ENCODE data around the gene HOXA3. TPM values are rescaled to one million over a fixed set of nuclear protein-coding genes. Genes with fewer than 3 reads are reported as not detected.

Gene HOXA3
- total RNA-seq, 2 donors from 2014 or later: 13.3 to 14.1 TPM

DNA sequence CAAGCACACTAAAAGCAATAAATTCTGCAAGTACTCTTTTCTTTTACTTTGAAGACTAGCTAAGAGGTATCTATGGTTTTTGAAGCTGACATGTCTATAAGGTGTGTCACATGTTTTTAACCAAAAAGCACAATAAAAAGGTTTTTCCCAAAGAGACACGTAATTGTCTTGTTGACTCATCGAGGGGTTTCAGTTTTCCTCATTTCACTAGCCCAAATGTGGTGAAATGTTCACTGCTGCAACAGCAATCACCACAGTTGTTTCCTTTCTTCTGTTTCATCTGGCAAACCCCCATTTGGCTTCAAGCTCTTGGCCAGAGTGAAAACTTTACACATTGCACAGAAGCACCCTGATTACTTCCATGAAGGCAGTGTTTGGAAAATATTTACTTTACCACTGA, 18.0 kb downstream of the HOXA3 start:
- peak overlapping the region; percentile 19 for H3K27ac ChIP-seq
- no peaks in the 10 kb centered on the region for H3K36me3 ChIP-seq
- H3K27me3 ChIP-seq: no peaks in the 10 kb centered on the region
- TF ChIP-seq, protein P1, sequence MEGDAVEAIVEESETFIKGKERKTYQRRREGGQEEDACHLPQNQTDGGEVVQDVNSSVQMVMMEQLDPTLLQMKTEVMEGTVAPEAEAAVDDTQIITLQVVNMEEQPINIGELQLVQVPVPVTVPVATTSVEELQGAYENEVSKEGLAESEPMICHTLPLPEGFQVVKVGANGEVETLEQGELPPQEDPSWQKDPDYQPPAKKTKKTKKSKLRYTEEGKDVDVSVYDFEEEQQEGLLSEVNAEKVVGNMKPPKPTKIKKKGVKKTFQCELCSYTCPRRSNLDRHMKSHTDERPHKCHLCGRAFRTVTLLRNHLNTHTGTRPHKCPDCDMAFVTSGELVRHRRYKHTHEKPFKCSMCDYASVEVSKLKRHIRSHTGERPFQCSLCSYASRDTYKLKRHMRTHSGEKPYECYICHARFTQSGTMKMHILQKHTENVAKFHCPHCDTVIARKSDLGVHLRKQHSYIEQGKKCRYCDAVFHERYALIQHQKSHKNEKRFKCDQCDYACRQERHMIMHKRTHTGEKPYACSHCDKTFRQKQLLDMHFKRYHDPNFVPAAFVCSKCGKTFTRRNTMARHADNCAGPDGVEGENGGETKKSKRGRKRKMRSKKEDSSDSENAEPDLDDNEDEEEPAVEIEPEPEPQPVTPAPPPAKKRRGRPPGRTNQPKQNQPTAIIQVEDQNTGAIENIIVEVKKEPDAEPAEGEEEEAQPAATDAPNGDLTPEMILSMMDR (IDR thresholded peaks at IDR 0.05): no peak
- peak; percentile 53 for DNase-seq
- H3K4me1 ChIP-seq: peaks cover 9% of the 10 kb centered on the region
- H3K4me3 ChIP-seq: no peak overlapping the region
- intact Hi-C loops (cut with DNase I): no loop called here
- peak overlapping the region in 1 of 2 donors; percentile 64 for H3K9ac ChIP-seq (ENCODE audit: low read depth in 2 of 2, low read length in 2 of 2)
- H3K9me3 ChIP-seq: no peaks in the 10 kb centered on the region

DNA sequence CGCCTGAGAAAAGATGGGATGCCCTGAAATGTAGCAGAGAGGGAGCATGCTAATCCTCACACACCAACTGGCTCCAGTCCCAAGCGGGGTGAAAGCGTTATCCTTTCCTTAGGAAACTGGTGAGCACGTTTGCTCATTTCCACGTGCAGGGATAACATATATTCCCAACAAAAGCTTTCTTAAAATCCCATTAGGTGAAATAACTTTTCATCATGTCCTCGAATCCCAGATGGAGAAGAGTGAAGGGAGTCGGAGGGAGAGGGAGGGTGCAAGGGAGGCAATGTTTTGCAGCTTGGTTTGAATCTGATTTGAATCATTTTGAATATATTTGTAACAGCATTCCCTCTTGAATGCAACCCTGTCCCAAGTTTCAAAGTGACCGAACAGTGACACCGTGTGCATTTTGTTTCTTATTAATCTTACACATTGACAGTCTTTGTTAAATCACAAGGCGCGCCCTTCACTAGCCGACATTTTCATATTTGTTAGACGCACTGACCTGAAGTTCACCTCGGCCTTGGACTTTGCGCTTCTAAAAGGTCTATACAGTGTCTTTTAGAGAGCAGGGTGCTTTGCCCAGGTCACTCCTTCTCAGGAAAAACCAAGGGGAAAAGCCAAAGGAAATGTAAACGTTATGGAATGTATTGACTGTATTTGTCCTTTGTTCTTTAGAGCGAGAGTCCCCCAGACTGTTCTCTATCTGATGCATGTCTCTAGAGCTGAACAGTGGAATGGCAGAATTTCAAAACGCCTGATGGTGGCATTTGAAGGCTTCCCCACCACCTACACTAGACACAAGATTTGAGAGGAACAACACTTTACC, 18.8 kb downstream of the HOXA3 start:
- DNase-seq: peak; percentile 69
- Histone ChIP-seq H3K9me3 (no peaks in the 10 kb centered on the region), H3K9ac (ENCODE audit: low read depth in 2 of 2, low read length in 2 of 2) (peak overlapping the region in 1 of 2 donors; percentile 64), H3K36me3 (no peaks in the 10 kb centered on the region), H3K27ac (peak overlapping the region; percentile 19), H3K4me1 (peaks cover 9% of the 10 kb centered on the region), H3K27me3 (no peaks in the 10 kb centered on the region), H3K4me3 (no peak overlapping the region)
- intact Hi-C loops (cut with DNase I): no loop called here
- TF ChIP-seq, protein P1 (IDR thresholded peaks at IDR 0.05): no peak

DNA sequence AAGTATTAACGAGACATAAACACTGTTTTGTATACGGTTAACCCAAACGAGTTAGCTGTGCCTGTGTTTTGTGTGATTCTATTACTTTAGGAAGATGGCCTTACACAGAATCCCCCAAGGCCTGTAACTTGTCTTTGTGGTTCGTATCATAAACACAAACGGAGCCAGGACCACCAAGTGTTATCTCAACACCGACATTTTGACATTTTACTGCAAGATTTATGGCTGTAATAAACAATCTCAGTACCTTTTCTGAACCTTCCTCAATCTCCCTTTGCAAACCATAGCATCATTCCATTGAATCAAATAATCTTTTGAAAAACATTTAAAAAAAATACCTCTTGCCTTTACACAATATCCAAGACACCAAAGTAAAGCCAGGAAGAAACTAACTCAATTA, 19.4 kb downstream of the HOXA3 start:
- TF ChIP-seq, protein P1 (IDR thresholded peaks at IDR 0.05): no peak
- intact Hi-C loops (cut with DNase I): no loop called here
- no peaks in the 10 kb centered on the region for H3K9me3 ChIP-seq
- no peaks in the 10 kb centered on the region for H3K36me3 ChIP-seq
- H3K4me1 ChIP-seq: peaks cover 9% of the 10 kb centered on the region
- no peak overlapping the region for H3K4me3 ChIP-seq
- peak; percentile 14 for DNase-seq
- peak overlapping the region in 1 of 2 donors; percentile 64 for H3K9ac ChIP-seq (ENCODE audit: low read depth in 2 of 2, low read length in 2 of 2)
- H3K27ac ChIP-seq: no peak overlapping the region
- H3K27me3 ChIP-seq: no peaks in the 10 kb centered on the region

DNA sequence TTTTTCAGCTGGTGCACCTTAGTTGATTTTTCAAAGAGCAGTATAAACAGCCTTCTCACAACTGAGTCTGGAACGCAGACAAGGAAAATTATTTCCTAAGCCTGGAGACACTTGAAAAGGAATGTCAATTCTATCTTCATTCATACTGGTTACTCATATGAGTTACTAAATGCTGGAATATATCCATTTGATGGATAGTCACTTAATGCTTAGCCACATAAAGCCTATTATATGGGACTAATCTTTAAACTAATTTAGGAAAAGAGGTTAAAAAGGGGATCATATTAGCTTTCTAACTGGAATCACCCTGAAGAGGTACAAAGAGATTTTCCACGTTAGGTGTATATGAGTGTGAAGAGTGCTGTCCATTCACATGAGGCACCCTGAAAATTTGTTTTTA, 20.2 kb downstream of the HOXA3 start:
- Histone ChIP-seq H3K36me3 (no peaks in the 10 kb centered on the region), H3K4me1 (peaks cover 9% of the 10 kb centered on the region), H3K9ac (ENCODE audit: low read depth in 2 of 2, low read length in 2 of 2) (peak overlapping the region in 1 of 2 donors; percentile 3), H3K27ac (no peak overlapping the region), H3K9me3 (no peaks in the 10 kb centered on the region), H3K27me3 (no peaks in the 10 kb centered on the region), H3K4me3 (no peak overlapping the region)
- TF ChIP-seq, protein P1 (IDR thresholded peaks at IDR 0.05): no peak
- DNase-seq: no peak
- intact Hi-C loops (cut with DNase I): no loop called here

DNA sequence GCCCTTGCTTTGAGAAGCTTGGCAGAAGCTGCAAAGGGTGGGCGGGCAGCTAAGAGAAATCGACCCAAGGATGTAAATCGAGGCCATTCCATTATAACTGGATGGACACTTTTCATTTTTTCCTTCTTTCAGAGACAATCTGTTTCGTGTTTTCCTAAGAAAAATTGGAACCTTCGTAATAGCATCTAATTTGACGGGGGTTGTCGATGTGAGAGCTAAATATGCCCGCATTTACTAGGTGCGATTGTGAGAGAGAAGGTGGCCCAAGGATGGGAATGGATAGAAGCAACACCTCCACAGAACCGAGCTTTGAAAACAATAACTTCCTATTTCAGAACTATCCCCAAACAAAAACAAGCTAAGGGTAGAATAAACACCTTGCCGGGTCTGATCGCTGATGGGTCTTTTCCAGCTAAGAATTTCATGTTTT, 21.0 kb downstream of the HOXA3 start:
- peak overlapping the region; percentile 81 for H3K27ac ChIP-seq
- intact Hi-C loops (cut with DNase I): no loop called here
- no peaks in the 10 kb centered on the region for H3K27me3 ChIP-seq
- TF ChIP-seq, protein P1 (IDR thresholded peaks at IDR 0.05): no peak
- peak overlapping the region; percentile 60 for H3K4me3 ChIP-seq
- DNase-seq: no peak
- peaks cover 5% of the 10 kb centered on the region for H3K4me1 ChIP-seq
- no peaks in the 10 kb centered on the region for H3K36me3 ChIP-seq
- peak overlapping the region; percentile 84 to 93 for H3K9ac ChIP-seq (ENCODE audit: low read depth in 2 of 2, low read length in 2 of 2)
- H3K9me3 ChIP-seq: no peaks in the 10 kb centered on the region

Measured in colonic mucosa (tissue), 4 donors.